Activated T-cell treated with anti-CD3 and anti-CD28 coated beads, Interleukin-2, amount 50 U/mL, for 48 hours (primary cell): ENCODE measurements around the gene SLC25A6.
"Not testable (repeated sequence)": the region's sequence is repeated elsewhere in the genome, so short reads cannot be mapped to it uniquely, and the experiment has no call there.

Source experiments
- DNase-seq, 2 experiments: peaks; one replicate each; pipeline ENCODE4 v3.0.0-alpha.2; 2020

Gene SLC25A6

GRCh38 chrX:1391707-1392375 is at the start of gene SLC25A6:
Gene SLC25A6 (minus strand): TSS chrX:1392113. CDS start chrX:1392009, 104 bp downstream.
- DNase-seq = peak; percentile 99 to 100

GRCh38 chrX:1440506-1440905 is 48.6 kb upstream of the SLC25A6 start:
- peak; percentile 10 for DNase-seq

DNA sequence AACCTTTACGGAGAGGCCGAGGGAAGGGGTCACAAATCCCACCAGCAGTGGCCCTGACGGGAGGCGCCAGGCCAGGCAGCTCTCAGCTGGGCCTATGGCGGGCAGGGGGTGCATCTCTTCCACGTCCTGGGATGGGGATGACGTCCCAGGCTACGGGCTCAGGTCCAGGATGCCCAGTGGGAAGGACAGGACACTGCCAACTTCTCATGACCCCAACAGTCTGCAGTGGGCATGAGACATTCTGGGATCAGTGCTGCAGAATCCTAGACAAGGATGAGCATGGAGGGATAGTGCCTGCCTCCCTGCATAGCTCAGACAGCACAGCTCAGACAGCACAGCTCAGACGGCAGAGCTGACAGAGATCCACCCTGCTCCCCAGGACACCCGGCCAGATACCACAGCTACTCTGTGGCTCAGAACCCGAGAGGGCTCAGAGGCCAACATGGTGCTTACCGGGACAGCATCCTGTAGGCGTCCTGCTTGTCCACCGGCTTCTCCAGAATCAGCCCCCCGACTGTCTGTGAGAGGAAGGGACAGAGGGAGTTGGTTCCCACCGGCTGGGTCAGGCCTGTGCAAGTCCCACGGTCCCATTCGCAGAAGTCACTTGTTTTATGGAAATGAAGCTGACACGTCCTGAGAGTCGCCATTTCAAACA is 43.5 kb upstream of the SLC25A6 start:
- DNase-seq = no peak

DNA sequence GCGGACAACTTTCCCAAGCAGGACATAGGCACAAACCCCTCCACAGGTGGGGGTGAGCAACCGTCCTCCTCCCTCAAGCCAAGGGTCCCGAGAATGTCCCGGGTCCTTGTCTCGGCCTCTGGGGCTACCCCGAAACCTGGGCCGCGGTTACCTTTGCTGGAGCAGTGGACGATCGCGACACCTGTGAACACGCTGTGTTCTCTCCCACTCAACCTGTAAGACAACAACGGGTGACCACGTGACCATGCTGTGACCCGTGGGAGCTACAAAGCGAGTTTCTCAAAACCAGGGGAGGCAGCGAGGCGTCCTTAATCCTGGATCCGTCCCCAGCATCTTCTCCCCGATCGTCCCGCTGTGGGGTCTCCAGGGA is 42.9 kb upstream of the SLC25A6 start:
- DNase-seq = no peak

DNA sequence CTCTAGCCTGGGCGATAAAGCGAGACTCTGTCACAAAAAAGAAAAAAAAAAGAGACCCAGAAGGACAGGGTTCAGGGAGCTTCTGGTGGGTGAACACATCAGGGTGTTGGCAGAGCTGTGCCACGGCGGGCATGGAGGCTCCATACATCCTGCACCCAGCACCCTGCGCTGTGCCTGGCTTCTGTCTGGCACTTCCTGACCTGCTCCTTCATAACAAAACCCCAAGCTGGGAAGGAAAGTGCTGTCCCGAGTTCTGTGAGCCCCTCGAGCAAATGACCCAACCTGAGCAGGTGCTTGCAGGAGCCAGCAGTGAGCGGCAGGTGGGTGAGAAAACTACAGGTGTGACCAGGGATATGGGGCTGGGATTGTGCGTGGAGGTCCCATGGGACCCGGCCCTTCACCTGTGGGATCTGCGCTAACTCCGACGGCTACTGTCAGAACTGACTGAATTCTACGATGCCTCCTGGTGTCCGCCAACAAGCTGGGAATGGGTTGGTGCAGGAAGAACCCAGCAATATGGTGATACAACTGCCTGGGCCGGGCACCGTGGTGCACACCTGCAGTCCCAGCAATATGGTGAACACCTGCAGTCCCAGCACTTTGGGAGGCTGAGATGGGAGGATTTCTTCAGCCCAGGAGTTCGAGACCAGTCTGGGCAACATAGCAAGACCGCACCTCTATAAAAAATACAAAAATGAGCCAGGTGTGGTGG is 41.9 kb upstream of the SLC25A6 start:
- DNase-seq = no peak

DNA sequence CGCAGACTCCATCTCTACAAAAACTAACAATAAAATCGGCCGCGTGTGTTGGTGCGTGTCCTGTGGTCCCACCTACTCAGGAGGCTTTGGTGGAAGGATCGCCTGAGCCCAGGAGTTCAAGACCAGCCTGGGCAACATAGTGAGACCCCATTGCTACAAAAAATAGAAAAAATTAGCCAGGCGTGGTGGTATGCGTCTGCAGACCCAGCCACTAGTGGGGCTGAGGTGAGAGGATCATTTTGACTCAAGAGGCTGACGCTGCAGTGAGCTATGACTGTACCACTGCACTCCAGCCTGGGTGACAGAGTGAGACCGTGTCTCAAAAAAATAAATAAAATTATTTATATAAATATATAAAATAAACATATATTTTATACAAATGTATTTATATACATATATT is 38.5 kb upstream of the SLC25A6 start:
- no peak for DNase-seq

DNA sequence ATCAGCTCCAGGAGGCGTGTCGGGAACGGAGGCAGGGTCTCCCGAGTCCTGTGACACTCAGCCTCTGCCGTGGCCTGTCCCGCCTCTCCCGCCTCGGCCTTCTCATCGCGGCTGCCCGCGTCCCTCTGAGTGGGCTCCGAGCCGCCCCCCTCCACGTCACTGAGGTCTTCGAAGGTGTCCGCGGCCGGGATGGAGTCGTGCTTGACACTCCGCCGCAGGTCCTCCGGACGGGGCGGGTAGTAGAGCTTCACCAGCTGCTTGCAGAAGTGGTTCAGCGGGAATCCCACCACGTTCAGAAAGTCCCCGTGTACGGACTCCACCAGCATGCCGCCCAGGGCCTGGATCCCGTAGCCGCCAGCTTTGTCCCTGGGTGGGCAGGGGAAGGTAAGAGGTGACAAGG is 35.8 kb upstream of the SLC25A6 start:
- no peak for DNase-seq

DNA sequence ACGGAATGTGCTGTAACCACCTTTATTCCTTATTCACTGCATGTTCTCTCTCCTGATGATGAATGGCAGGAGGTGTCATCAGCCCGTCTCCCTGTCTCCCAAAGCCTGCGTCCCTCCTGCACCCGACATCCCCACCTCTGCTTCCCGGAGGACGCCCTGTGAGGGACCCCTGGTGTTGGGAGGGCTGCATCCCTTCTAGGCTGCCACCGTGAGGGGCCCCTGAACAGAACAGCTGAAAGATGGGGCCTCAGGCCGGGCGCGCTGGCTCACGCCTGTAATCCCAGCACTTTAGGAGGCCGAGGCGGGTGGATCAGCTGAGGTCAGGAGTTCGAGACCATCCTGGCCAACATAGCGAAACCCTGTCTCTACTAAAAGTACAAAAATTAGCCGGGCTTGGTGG is 34.4 kb upstream of the SLC25A6 start:
- not testable (repeated sequence) for DNase-seq

GRCh38 chrX:1425381-1425780 is 33.5 kb upstream of the SLC25A6 start:
- DNase-seq = no peak

DNA sequence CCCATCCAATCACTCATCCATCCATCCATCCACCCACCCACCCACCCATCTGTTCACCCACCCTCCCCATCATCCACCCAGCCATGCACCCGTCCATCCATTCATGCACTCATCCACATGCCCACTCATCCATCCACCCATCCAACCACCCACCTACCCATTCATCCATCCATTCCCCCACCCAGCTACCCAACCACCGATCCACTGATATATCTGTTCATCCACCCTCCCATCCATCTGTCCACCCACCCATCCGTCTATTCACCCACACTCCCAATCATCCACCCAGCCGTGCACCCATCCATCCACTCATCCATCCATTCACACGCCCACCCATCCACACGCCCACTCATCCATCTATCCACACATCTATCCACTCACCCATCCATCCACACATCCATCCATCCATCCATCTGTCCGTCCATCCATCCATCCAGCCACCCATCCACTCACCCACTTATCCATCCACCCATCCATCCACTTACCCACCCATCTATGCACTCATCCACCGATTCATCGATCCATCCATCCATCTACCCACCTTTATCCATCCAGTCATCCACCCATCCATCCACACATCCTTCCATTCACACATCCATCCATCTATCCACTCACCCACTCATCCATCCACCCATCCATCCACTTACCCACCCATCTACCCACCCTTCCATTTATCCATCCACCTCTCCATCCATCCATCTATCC is 32.4 kb upstream of the SLC25A6 start:
- DNase-seq = no peak

DNA sequence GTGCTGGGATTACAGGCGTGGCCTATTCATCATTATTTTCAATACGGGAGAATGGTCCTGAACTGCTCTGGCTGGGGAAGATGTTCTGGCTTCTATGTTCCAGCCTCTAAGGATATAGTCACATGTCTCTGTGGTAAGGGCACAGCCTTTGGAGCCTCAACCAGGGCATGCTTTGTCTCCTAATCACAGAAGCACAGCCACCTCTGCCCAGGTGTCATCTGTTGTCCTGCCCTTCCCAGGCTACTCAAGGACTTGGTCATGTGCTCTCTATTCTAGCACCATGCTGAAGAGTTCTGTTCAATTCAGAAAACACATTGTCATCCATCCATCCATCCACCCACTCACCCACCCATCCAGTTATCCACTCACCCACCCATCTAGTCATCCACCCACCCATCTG is 31.3 kb upstream of the SLC25A6 start:
- DNase-seq = no peak

DNA sequence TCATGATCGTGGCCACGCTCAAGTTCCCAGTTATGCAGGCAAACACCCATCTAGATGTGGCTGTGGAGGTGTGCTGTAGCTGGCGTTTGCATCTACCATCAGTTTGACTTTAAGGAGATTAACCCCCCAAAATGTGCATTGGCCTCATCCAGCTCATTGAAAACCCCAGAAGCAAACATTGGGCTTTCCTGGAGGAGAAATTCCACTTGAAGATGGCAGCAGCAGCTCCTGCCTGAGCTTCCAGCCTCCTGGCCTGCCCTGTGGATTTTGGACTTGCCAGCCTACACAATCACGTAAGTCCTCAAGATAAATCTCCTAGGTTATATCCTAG is 30.2 kb upstream of the SLC25A6 start:
- DNase-seq = no peak

GRCh38 chrX:1421433-1422134 is 29.7 kb upstream of the SLC25A6 start:
- no peak for DNase-seq

DNA sequence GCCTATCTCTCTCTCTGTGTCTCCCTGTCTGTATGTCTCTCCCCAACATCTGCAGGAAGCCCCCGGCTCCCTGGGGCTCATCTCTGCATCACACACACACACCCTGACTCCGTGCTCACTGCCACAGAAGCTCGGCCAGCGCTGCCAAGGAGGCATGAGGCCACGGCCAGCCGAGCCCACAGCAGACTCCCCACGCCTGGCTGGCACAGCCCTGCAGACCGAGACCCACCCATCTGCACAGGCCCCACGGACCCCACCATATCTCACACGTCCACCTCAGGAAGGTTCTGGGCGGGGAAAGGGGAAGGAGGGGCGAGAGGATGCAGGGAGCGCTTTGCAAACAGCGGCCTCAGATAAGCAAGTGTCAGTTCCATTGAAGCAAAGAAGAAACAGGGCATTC is 28.5 kb upstream of the SLC25A6 start:
- no peak for DNase-seq

DNA sequence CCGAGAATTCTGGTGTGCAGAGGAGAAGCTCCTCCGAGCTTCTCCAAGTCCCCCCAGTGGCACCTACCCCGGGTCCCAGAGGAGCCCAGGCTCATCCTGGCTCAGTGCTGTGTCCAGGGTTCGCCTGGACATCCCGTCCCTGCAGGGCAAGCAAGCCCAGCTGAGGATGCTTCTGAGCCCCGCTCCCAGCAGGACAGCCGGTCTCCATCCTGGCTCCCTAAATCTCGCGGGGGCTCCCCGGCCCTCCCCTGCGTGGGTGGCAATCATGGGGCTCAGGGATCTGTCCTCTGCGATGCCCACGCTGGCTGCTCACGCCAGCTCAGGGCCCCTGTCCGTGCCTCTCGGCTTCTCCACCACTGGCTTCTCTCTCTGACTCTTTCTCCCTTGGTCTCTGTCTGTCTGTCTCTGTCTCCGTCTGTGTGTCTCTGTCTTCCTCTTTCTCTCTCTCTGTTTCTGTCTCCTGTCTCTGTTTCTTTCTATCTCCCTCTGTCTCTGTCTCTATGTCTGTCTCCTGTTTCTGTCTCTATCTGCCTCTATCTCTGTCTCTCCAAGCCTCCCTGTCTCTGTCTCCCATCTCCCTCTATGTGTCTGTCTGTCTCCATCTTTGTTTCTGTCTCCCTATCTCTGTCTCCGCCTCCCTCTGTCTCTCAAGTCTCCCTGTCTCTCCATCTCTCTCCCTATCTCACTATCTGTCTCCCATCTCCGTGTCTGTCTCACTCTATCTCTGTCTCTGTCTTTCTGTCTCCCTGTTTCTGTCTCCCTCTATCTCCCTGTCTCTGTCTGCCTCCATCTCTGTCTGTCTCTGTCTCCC is 27.8 kb upstream of the SLC25A6 start:
- no peak for DNase-seq

DNA sequence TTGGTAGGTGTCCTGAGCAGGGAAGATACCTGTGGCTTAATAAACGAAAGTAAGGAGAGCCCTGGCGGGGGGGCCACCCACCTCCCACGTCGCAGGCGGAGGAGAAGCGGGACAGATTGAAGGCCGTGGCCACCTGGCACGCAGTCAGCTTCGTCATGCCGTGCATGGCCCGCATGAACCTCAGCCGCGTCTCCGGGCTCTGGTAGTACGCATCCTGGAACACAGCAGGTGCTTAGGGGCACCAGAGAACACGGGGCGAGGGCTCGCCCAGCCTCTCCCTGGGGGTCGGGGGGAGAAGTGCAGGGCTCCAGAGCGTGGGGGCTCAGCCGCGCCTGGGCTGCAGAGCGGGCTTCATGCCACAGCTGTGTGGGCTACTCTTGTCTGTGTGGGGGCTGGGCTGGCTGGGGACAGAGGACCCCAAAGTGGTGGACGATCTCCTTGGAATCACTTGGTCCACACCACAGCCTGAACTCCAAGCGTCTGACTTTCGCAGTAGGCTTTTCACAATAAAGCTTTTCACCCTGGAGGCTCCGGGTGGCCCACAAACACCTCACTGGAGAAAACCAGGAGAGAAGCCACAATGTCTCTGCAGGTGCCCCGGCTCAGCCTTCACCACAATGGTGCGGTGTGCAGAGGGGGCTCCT is 27.1 kb upstream of the SLC25A6 start:
- no peak for DNase-seq

DNA sequence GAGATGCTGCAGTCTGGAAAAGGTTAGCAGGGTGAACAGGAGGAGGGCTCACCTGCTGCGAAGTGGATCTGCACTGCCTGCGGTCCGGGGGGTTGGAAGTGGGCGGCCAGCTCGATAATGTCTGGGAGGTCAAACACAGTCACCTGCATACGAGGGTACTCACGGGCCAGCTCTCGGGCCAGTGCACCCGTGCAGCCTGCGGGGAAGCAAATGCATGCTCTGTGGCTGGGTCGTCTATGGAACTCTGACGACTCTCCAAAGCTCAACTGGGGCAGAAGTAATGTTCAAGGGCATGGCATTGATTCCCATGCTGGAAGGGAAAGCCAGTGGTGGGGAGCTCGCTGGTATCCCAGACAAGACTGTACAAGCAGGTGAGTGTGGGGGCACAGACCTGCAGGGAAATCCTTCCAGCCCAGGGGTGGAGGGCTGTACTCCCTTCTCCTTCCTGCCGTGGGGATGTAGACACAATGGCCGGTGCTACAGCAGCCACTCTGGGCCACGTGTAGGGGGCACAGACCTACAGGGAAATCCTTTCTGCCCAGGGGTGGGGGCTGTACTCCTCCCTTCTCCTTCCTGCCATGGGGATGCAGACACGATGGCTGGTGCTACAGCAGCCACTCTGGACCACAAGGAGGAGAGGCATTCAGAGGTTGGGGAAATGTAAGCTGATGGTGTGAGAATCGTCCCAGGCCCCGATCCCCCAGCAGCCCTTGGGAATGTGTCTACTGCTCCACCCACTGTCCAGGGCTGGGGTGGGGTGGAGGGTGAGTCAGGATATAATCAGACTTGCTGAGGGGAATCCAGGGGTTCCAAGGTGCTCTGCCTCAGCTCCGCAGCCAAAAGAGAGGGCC is 26.2 kb upstream of the SLC25A6 start:
- DNase-seq = no peak

DNA sequence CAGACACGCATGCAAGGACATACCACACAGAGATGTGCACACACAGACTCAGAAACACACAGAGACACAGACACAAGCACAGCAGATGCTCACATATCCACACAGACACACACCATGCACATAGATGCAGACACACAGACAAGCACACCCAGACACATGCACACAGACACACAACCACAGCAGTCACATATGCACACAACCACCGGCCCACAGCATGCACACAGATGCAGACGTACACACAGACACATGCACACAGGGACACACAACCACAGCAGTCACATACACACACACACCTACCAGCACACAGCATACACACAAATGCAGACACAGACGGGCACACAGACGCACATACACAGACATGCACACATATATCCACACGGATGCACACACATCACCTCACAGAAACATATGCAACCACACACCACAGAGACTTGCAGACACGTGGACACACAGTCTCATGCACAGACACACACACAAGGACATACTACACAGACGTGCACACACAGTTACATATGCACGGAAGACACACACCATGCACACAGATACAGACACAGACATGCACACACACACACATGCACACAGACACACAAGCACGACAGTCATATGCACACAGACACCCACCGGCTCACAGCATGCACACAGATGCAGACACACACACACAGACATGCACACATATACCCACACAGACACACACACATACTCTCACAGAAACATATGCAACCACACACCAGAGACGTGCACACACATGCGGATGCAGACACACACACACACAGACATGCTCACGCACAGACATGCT is 25.2 kb upstream of the SLC25A6 start:
- no peak for DNase-seq

GRCh38 chrX:1416327-1416784 is 24.4 kb upstream of the SLC25A6 start:
- DNase-seq = no peak
